Keratinocyte (primary cell): ENCODE measurements around the gene ATP1A3. TPM values are rescaled to one million over a fixed set of nuclear protein-coding genes. Genes with fewer than 3 reads are reported as not detected.
"Not testable (repeated sequence)": the region's sequence is repeated elsewhere in the genome, so short reads cannot be mapped to it uniquely, and the experiment has no call there.

Source experiments
- DNase-seq: peaks from one replicate; pipeline ENCODE4 v3.0.0-alpha.2; 2011; ENCODE audit warnings: low read depth, missing footprints, low spot score
- FAIRE-seq: peaks from 2 replicates; lab custom pipeline; 2011; peaks lifted over from hg19 to GRCh38; lab: Jason Lieb, UNC
- H2AFZ ChIP-seq: 2 replicates; pipeline ENCODE4 v1.6.0; 2012; ENCODE audit warnings: low read length, control low read depth, inconsistent platforms; ENCODE audit not compliant: control insufficient read depth
- H3K27ac ChIP-seq: 2 replicates; pipeline ENCODE4 v1.5.1; 2011; ENCODE audit warnings: low read length; ENCODE audit not compliant: control insufficient read depth, insufficient read depth
- H3K27me3 ChIP-seq: 3 replicates; pipeline ENCODE4 v1.6.0; 2011; ENCODE audit warnings: low read length; ENCODE audit not compliant: control insufficient read depth, insufficient read depth; ENCODE audit errors: extremely low read depth
- H3K36me3 ChIP-seq, 2 experiments: 2 replicates in 1 of 2; 3 replicates in 1 of 2; pipeline ENCODE4 v1.5.1; 2011; ENCODE audit warnings: low read length in 2 of 2, mild to moderate bottlenecking in 1 of 2; ENCODE audit not compliant: control insufficient read depth in 2 of 2, insufficient read depth in 2 of 2; ENCODE audit errors: extremely low read depth in 1 of 2
- H3K4me1 ChIP-seq: 3 replicates; pipeline ENCODE4 v1.5.1; 2011; ENCODE audit warnings: low read length; ENCODE audit not compliant: control insufficient read depth, insufficient read depth; ENCODE audit errors: extremely low read depth
- H3K4me2 ChIP-seq: 3 replicates; pipeline ENCODE4 v1.6.0; 2011; ENCODE audit warnings: low read depth, low read length; ENCODE audit not compliant: control insufficient read depth, insufficient read depth; ENCODE audit errors: extremely low read depth
- H3K4me3 ChIP-seq, 3 experiments: fragments of 200-600 bp in 1 of 3; sonication (generic) in 1 of 3; 2 replicates in 2 of 3; 3 replicates in 1 of 3; pipeline ENCODE4 v1.5.1; 2011 to 2016; ENCODE audit warnings: low read length in 3 of 3, mild to moderate bottlenecking in 3 of 3, control low read depth in 2 of 3, inconsistent platforms in 1 of 3, low read depth in 1 of 3, mixed read lengths in 1 of 3, mixed run types in 1 of 3, moderate library complexity in 1 of 3; ENCODE audit not compliant: control insufficient read depth in 2 of 3, insufficient read depth in 2 of 3; ENCODE audit errors: extremely low read depth in 1 of 3
- H3K79me2 ChIP-seq: 2 replicates; pipeline ENCODE4 v1.6.0; 2012; ENCODE audit warnings: low read length; ENCODE audit not compliant: control insufficient read depth, insufficient read depth
- H3K9ac ChIP-seq: 3 replicates; pipeline ENCODE4 v1.6.0; 2011; ENCODE audit warnings: low read length; ENCODE audit not compliant: control insufficient read depth, insufficient read depth; ENCODE audit errors: extremely low read depth
- H3K9me1 ChIP-seq: 3 replicates; pipeline ENCODE4 v1.6.0; 2011; ENCODE audit warnings: low read length; ENCODE audit not compliant: control insufficient read depth, insufficient read depth; ENCODE audit errors: extremely low read depth
- H3K9me3 ChIP-seq: 2 replicates; pipeline ENCODE4 v1.5.1; 2012; ENCODE audit warnings: low read depth, low read length; ENCODE audit not compliant: control insufficient read depth
- H4K20me1 ChIP-seq: 3 replicates; pipeline ENCODE4 v1.6.0; 2011; ENCODE audit warnings: low read length; ENCODE audit not compliant: control insufficient read depth, insufficient read depth; ENCODE audit errors: extremely low read depth
- CTCF ChIP-seq, 3 experiments: IDR thresholded peaks in 1 of 3; conservative IDR thresholded peaks in 1 of 3; optimal IDR thresholded peaks in 1 of 3; 2 replicates in 2 of 3; 3 replicates in 1 of 3; pipeline versions ENCODE3 to v1.5.1; 2011; ENCODE audit warnings: low read length in 3 of 3, mild to moderate bottlenecking in 3 of 3, moderate library complexity in 2 of 3, control low read depth in 1 of 3, inconsistent platforms in 1 of 3; ENCODE audit not compliant: insufficient read depth in 2 of 3; ENCODE audit errors: extremely low read depth in 1 of 3
- EZH2 ChIP-seq: IDR thresholded peaks from one replicate; pipeline ENCODE4 v1.6.1; 2012; ENCODE audit warnings: inconsistent platforms, mild to moderate bottlenecking, low read length, moderate library complexity
- dilution Hi-C: fragments of 300-500 bp; cut with MboI; formaldehyde crosslinking; loops from one replicate; pipeline ENCODE4 v1.7.0; 2020; ENCODE audit warnings: low sequenced_read_pairs; ENCODE audit not compliant: extremely low pct_ligation_motif_present
- polyA plus RNA-seq, 5 experiments: library from polyadenylated mRNA; depleted of rRNA in 3 of 5; stranded (reverse) in 3 of 5; stranded (forward) in 1 of 5; unstranded in 1 of 5; fragments of >200 nt; gene quantifications; 1 replicate in 1 of 5; 2 replicates in 3 of 5; 3 replicates in 1 of 5; pipeline versions ENCODE4 v1.2.1 to v1.2.3, GENCODE V29; 2011 to 2012; ENCODE audit warnings: missing spikeins in 2 of 5, low read depth in 1 of 5, low replicate concordance in 1 of 5

ATP1A3 gene
- polyA plus RNA-seq, 1 donor (not counting 4 experiments of a cell fraction or from before 2014, with no cell fraction given) = not detected

- H3K4me2 ChIP-seq = no peak overlapping the region
- DNase-seq (no peak), FAIRE-seq (no peak)
- no peak overlapping the region for H3K9ac ChIP-seq
- H3K27me3 ChIP-seq = peaks cover 71% of the 10 kb centered on the region
- H3K36me3 ChIP-seq = no peaks in the 10 kb centered on the region
- H3K9me3 ChIP-seq = no peaks in the 10 kb centered on the region
- no peak overlapping the region for H3K27ac ChIP-seq
- TF ChIP-seq EZH2 (no peak), CTCF (optimal IDR thresholded peaks at IDR 0.05 in 1 of 3, IDR thresholded peaks at IDR 0.05 in 1 of 3, conservative IDR thresholded peaks at IDR 0.05 in 1 of 3; ENCODE audit: extremely low read depth in 1 of 3, insufficient read depth in 2 of 3, low read length in 3 of 3) (no peak)
- dilution Hi-C loops = no loop called here
- no peaks in the 10 kb centered on the region for H3K79me2 ChIP-seq
- H4K20me1 ChIP-seq = no peaks in the 10 kb centered on the region
- H2AFZ ChIP-seq = no peak overlapping the region
- H3K9me1 ChIP-seq = no peaks in the 10 kb centered on the region
- no peak overlapping the region for H3K4me3 ChIP-seq
- no peaks in the 10 kb centered on the region for H3K4me1 ChIP-seq
Measured at GRCh38 chr19:41994994-41995958, 1.2 kb upstream of the ATP1A3 start.

- Histone ChIP-seq H3K4me2 (no peak overlapping the region), H3K4me1 (no peaks in the 10 kb centered on the region), H3K9me1 (no peaks in the 10 kb centered on the region), H3K27me3 (peaks cover 64% of the 10 kb centered on the region), H3K9ac (no peak overlapping the region), H3K27ac (no peak overlapping the region), H3K36me3 (no peaks in the 10 kb centered on the region), H2AFZ (no peak overlapping the region), H3K4me3 (no peak overlapping the region), H3K9me3 (no peaks in the 10 kb centered on the region), H3K79me2 (no peaks in the 10 kb centered on the region), H4K20me1 (no peaks in the 10 kb centered on the region)
- DNase-seq = no peak
- no peak for FAIRE-seq
- no peak for TF ChIP-seq CTCF (optimal IDR thresholded peaks at IDR 0.05 in 1 of 3, IDR thresholded peaks at IDR 0.05 in 1 of 3, conservative IDR thresholded peaks at IDR 0.05 in 1 of 3; ENCODE audit: extremely low read depth in 1 of 3, insufficient read depth in 2 of 3, low read length in 3 of 3)
- TF ChIP-seq EZH2 = no peak
- dilution Hi-C loops = no loop called here
Measured at GRCh38 chr19:41994521-41994971, 516 bp upstream of the ATP1A3 start.

- DNase-seq, H3K9ac ChIP-seq, dilution Hi-C loops, H3K4me3 ChIP-seq, H3K36me3 ChIP-seq, H3K27ac ChIP-seq, H2AFZ ChIP-seq, H3K79me2 ChIP-seq, H3K9me1 ChIP-seq, H3K9me3 ChIP-seq, H3K4me2 ChIP-seq, FAIRE-seq, H4K20me1 ChIP-seq, H3K4me1 ChIP-seq: not testable (repeated sequence)
- peaks cover 39% of the 10 kb centered on the region for H3K27me3 ChIP-seq
Measured at GRCh38 chr19:41991925-41992569, 2.0 kb downstream of the ATP1A3 start.
